A549 (cell line): ENCODE results near the gene HOXB3. TPM values are rescaled to one million over a fixed set of nuclear protein-coding genes. Genes with fewer than 3 reads are reported as not detected.

Experiments used
- ATAC-seq, 2 experiments: fragments of 200-7000 bp in 1 of 2; fragments of >200 bp in 1 of 2; cut with Nextera tagmentation in 1 of 2; cut with Tn5 transposase in 1 of 2; 3 replicates each; pipeline versions ENCODE4 v1.8.0 to v1.9.1; 2018 to 2020; ENCODE audit warnings: mild to moderate bottlenecking in 1 of 2, moderate library complexity in 1 of 2
- CTCF ChIA-PET: fragments of 300-600 bp; sonication (Branson Sonifier 250); formaldehyde crosslinking; extraction: SDS; loops from one replicate; lab custom pipeline; 2021; ENCODE audit warnings: antibody characterized with exemption, inconsistent platforms; lab: Yijun Ruan, JAX
- POLR2A ChIA-PET: fragments of 350-600 bp; formaldehyde crosslinking; extraction: SDS; loops from one replicate; lab custom pipeline; 2021; ENCODE audit warnings: antibody characterized with exemption, inconsistent platforms; lab: Yijun Ruan, JAX
- DNase-seq, 2 experiments: peaks; one replicate each; pipeline versions ENCODE4 v3.0.0 to v3.0.0-alpha.2; 2011 to 2016; ENCODE audit warnings: low read depth in 1 of 2, low spot score in 1 of 2
- FAIRE-seq: peaks from 2 replicates; lab custom pipeline; 2011; peaks lifted over from hg19 to GRCh38; lab: Jason Lieb, UNC
- H3K27ac ChIP-seq, 2 experiments: fragments of >200 bp; sonication (Bioruptor Twin); formaldehyde crosslinking; 3 replicates each; pipeline ENCODE4 v1.5.1; 2016 to 2017
- H3K4me1 ChIP-seq: fragments of >200 bp; sonication (Bioruptor Twin); formaldehyde crosslinking; 3 replicates; pipeline ENCODE4 v1.6.1; 2016
- H3K4me2 ChIP-seq: fragments of >200 bp; sonication (Bioruptor Twin); formaldehyde crosslinking; 3 replicates; pipeline ENCODE4 v1.6.1; 2016
- H3K4me3 ChIP-seq: fragments of >200 bp; sonication (Bioruptor Twin); formaldehyde crosslinking; 3 replicates; pipeline ENCODE4 v1.5.1; 2016
- H3K9me3 ChIP-seq: fragments of >200 bp; sonication (Bioruptor Twin); formaldehyde crosslinking; 3 replicates; pipeline ENCODE4 v1.6.1; 2016
- EHF ChIP-seq: fragments of 250-450 bp; sonication (Bioruptor Pico); IDR thresholded peaks from 2 replicates; pipeline ENCODE4 v1.5.0; 2020; ENCODE audit warnings: mild to moderate bottlenecking
- FOSB ChIP-seq: fragments of 250-450 bp; sonication (Bioruptor Pico); IDR thresholded peaks from 2 replicates; pipeline ENCODE4 v1.5.0; 2020; ENCODE audit warnings: mild to moderate bottlenecking, moderate library complexity
- HEYL ChIP-seq: fragments of 250-450 bp; sonication (Bioruptor Pico); IDR thresholded peaks from 2 replicates; pipeline ENCODE4 v1.8.0; 2021; ENCODE audit warnings: mild to moderate bottlenecking, moderate library complexity
- HOXB13 ChIP-seq: fragments of 250-450 bp; sonication (Bioruptor Pico); IDR thresholded peaks from 2 replicates; pipeline ENCODE4 v1.5.0; 2020; ENCODE audit warnings: low read depth, mild to moderate bottlenecking, moderate library complexity
- JUNB ChIP-seq: fragments of >200 bp; sonication (Bioruptor Twin); formaldehyde crosslinking; IDR thresholded peaks from 2 replicates; pipeline ENCODE4 v1.6.1; 2016
- KDM5A ChIP-seq: fragments of 200-600 bp; sonication (generic); IDR thresholded peaks from 2 replicates; pipeline ENCODE4 v1.6.1; 2016; ENCODE audit warnings: antibody characterized with exemption, mild to moderate bottlenecking
- MAZ ChIP-seq: fragments of 150-350 bp; IDR thresholded peaks from 2 replicates; pipeline ENCODE4 v1.6.1; 2014; ENCODE audit warnings: antibody characterized with exemption, low read depth, low read length, borderline replicate concordance
- PHF8 ChIP-seq: fragments of 200-600 bp; sonication (generic); IDR thresholded peaks from 2 replicates; pipeline ENCODE4 v1.6.1; 2016; ENCODE audit warnings: low read depth, mild to moderate bottlenecking, antibody characterized with exemption, moderate library complexity, borderline replicate concordance
- POLR2AphosphoS2 ChIP-seq: conservative IDR thresholded peaks from 2 replicates; pipeline ENCODE4 v1.6.1; 2012; ENCODE audit warnings: low read length, improper control_type of control experiment, inconsistent platforms
- RARB ChIP-seq: fragments of 250-450 bp; sonication (Bioruptor Pico); IDR thresholded peaks from 2 replicates; pipeline ENCODE4 v1.8.0; 2021; ENCODE audit warnings: mild to moderate bottlenecking, moderate library complexity
- RCOR1 ChIP-seq: fragments of 150-350 bp; IDR thresholded peaks from 2 replicates; pipeline ENCODE4 v1.6.1; 2014; ENCODE audit warnings: antibody characterized with exemption, low read length, low read depth
- RNF2 ChIP-seq: fragments of 200-600 bp; sonication (generic); IDR thresholded peaks from 2 replicates; pipeline ENCODE4 v1.6.1; 2016; ENCODE audit warnings: low read depth, mild to moderate bottlenecking, antibody characterized with exemption, moderate library complexity, borderline replicate concordance
- SMC3 ChIP-seq: fragments of >200 bp; sonication (Bioruptor Twin); formaldehyde crosslinking; IDR thresholded peaks from 3 replicates; pipeline ENCODE4 v1.6.1; 2018; ENCODE audit warnings: inconsistent platforms
- USF2 ChIP-seq: fragments of 450-650 bp; IDR thresholded peaks from 2 replicates; pipeline ENCODE4 v1.6.1; 2014; ENCODE audit warnings: antibody characterized with exemption
- ZFP36 ChIP-seq: fragments of 450-650 bp; IDR thresholded peaks from 2 replicates; pipeline ENCODE4 v1.6.1; 2014; ENCODE audit warnings: borderline replicate concordance; ENCODE audit not compliant: partially characterized antibody
- ZNF302 ChIP-seq: fragments of 250-450 bp; sonication (Bioruptor Pico); IDR thresholded peaks from 2 replicates; pipeline ENCODE4 v1.9.0; 2021; ENCODE audit warnings: inconsistent platforms, mild to moderate bottlenecking, moderate library complexity
- ZSCAN20 ChIP-seq: fragments of 250-450 bp; sonication (Bioruptor Pico); IDR thresholded peaks from 2 replicates; pipeline ENCODE4 v1.8.0; 2022; ENCODE audit warnings: mild to moderate bottlenecking, moderate library complexity
- WGBS: methylation state at CpG from one replicate; pipeline ENCODE4 v1.1.6; 2017; ENCODE audit errors: missing lambda C conversion rate; 5-methylcytosine and 5-hydroxymethylcytosine counted together
- polyA plus RNA-seq, 4 experiments: library from polyadenylated mRNA; depleted of rRNA in 3 of 4; stranded (reverse); fragments of >200 nt; fragmentation: RNase III in 1 of 4; extraction: RNeasy Plus Mini Kit Qiagen cat#74134 plus additional on column Dnase treatment in 1 of 4; gene quantifications; 2 replicates in 3 of 4; 3 replicates in 1 of 4; pipeline ENCODE4 v1.2.3, GENCODE V29; 2011 to 2017
- TF ChIP-seq, protein P1 (sequence below): IDR thresholded peaks from 2 replicates; pipeline ENCODE4 v1.6.1; 2012
- TF ChIP-seq, protein P2 (sequence below): fragments of 200-600 bp; sonication (generic); IDR thresholded peaks from 2 replicates; pipeline ENCODE4 v1.6.1; 2016; ENCODE audit warnings: antibody characterized with exemption, mild to moderate bottlenecking, moderate library complexity
- TF ChIP-seq, protein P3 (sequence below): IDR thresholded peaks from 2 replicates; pipeline ENCODE4 v1.6.1; 2012; ENCODE audit warnings: low read depth, borderline replicate concordance

HOXB3 gene
- polyA plus RNA-seq, 2 of the 4 experiments (the other 2 are of a cell fraction): 8.6 to 17.0 TPM

GRCh38 chr17:48571024-48571818 is 18.8 kb downstream of the HOXB3 start:
- Histone ChIP-seq H3K4me1 (peaks cover 17% of the 10 kb centered on the region), H3K4me3 (no peak overlapping the region), H3K4me2 (no peak overlapping the region), H3K9me3 (no peaks in the 10 kb centered on the region), H3K27ac (no peak overlapping the region)
- no peak for ATAC-seq
- 89% methylated on average over 26 of the region's 26 CpGs for WGBS
- CTCF ChIA-PET: interaction anchor here (2.6 kb wide), 1 partner anchor 12 kb away, joined by 6 read pairs; no protein-coding TSS in a partner anchor
- DNase-seq: no peak
- TF ChIP-seq, protein P1, sequence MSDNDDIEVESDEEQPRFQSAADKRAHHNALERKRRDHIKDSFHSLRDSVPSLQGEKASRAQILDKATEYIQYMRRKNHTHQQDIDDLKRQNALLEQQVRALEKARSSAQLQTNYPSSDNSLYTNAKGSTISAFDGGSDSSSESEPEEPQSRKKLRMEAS: no peak
- TF ChIP-seq SMC3 (no peak), RCOR1 (no peak), PHF8 (no peak), RARB (no peak), ZFP36 (no peak)
- TF ChIP-seq, protein P2, sequence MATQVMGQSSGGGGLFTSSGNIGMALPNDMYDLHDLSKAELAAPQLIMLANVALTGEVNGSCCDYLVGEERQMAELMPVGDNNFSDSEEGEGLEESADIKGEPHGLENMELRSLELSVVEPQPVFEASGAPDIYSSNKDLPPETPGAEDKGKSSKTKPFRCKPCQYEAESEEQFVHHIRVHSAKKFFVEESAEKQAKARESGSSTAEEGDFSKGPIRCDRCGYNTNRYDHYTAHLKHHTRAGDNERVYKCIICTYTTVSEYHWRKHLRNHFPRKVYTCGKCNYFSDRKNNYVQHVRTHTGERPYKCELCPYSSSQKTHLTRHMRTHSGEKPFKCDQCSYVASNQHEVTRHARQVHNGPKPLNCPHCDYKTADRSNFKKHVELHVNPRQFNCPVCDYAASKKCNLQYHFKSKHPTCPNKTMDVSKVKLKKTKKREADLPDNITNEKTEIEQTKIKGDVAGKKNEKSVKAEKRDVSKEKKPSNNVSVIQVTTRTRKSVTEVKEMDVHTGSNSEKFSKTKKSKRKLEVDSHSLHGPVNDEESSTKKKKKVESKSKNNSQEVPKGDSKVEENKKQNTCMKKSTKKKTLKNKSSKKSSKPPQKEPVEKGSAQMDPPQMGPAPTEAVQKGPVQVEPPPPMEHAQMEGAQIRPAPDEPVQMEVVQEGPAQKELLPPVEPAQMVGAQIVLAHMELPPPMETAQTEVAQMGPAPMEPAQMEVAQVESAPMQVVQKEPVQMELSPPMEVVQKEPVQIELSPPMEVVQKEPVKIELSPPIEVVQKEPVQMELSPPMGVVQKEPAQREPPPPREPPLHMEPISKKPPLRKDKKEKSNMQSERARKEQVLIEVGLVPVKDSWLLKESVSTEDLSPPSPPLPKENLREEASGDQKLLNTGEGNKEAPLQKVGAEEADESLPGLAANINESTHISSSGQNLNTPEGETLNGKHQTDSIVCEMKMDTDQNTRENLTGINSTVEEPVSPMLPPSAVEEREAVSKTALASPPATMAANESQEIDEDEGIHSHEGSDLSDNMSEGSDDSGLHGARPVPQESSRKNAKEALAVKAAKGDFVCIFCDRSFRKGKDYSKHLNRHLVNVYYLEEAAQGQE: no peak
- POLR2A ChIA-PET: no interaction called here
- no peak for FAIRE-seq

DNA sequence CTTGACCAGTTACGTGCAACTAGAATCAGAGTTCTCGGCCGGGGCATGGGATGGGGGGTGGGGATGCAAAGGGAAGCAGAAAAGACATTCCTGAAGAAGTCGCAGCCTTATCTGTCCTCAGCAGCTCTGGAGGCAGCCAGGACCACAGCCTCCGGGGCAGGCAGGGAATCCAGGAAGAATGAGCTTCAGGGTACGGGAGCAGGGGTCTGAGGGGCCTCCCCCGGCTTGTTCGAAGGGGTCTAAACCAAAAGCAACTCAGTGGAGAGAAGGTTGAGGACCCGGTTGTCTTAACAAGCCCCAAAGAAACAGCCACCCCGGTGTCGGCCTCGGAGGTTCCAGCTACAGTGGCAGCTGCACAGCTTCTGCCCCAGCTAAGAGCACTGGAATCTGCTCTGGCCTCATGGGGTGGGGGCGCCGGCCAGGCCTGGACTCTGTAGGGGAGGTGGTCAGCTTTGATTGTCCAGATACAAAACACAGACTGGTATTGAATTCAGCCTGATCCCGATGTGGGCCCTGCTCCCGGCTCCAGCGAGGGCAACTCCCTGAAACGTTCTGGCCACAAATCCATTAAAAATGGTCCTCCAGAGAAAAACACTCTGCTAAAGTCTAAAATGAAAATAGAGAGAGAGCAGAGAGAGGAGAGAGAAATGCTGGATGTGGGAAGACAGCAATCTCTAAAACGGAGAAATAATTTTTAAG is 19.6 kb downstream of the HOXB3 start:
- Histone ChIP-seq H3K9me3 (no peaks in the 10 kb centered on the region), H3K4me1 (peaks cover 14% of the 10 kb centered on the region), H3K4me2 (no peak overlapping the region), H3K27ac (no peak overlapping the region), H3K4me3 (no peak overlapping the region)
- FAIRE-seq (no peak), ATAC-seq (no peak), DNase-seq (no peak)
- ChIA-PET CTCF (interaction anchor here (0.9 to 2.6 kb wide), 4 partner anchors 11 to 235 kb away, joined by 4 to 6 read pairs (median 5); no protein-coding TSS in a partner anchor), POLR2A (no interaction called here)
- TF ChIP-seq MAZ: no peak
- TF ChIP-seq USF2: no peak
- TF ChIP-seq HEYL: no peak
- WGBS: 78% methylated on average over 19 of the region's 19 CpGs

- 84% methylated on average over 6 of the region's 6 CpGs for WGBS
- H3K27ac ChIP-seq: no peak overlapping the region
- H3K4me1 ChIP-seq: peaks cover 7% of the 10 kb centered on the region; the same call in 2 of the 3 replicates
- FAIRE-seq (no peak), DNase-seq (no peak), ATAC-seq (no peak)
- H3K4me3 ChIP-seq: no peak overlapping the region
- no peaks in the 10 kb centered on the region for H3K9me3 ChIP-seq
- H3K4me2 ChIP-seq: no peak overlapping the region
- CTCF ChIA-PET: interaction anchor here (0.9 to 2.6 kb wide), 5 partner anchors 10 to 262 kb away, joined by 4 to 6 read pairs (median 5); no protein-coding TSS in a partner anchor
- POLR2A ChIA-PET: no interaction called here
- no peak for TF ChIP-seq ZNF302 (CRISPR knock-in tag)
- no peak for TF ChIP-seq HOXB13 (CRISPR knock-in tag)
- TF ChIP-seq ZFP36: no peak
- TF ChIP-seq, protein P3, sequence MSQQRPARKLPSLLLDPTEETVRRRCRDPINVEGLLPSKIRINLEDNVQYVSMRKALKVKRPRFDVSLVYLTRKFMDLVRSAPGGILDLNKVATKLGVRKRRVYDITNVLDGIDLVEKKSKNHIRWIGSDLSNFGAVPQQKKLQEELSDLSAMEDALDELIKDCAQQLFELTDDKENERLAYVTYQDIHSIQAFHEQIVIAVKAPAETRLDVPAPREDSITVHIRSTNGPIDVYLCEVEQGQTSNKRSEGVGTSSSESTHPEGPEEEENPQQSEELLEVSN: no peak
- no peak for TF ChIP-seq EHF (CRISPR knock-in tag)
- no peak for TF ChIP-seq ZSCAN20 (CRISPR knock-in tag)
- no peak for TF ChIP-seq USF2
- TF ChIP-seq KDM5A: no peak
- TF ChIP-seq JUNB: no peak
- TF ChIP-seq RNF2: no peak
- TF ChIP-seq FOSB (CRISPR knock-in tag): no peak
- TF ChIP-seq POLR2AphosphoS2: no peak
- TF ChIP-seq, protein P2: no peak
Measured at GRCh38 chr17:48569674-48570324, 20.2 kb downstream of the HOXB3 start.
